Measurements from ENCODE around the gene VCL.

DNA sequence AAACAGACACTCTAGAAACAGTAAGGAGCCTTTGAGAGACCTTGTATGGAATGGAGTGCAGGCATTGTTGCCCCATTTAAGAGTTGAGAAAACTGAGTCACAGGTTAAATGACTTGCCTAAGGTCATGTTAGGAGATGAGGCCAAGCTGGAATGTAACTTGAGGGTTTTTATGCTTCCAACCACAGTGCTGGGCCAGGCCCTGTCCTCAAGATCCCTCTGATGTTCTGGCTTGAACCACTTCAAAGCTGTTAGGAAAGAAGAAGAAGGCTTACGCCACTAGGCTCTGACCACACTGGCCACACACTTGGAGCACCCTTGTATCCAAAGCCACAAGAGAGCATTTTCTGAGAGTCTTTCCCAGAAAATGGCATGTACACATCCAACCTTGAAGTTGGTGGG, 44.3 kb upstream of the VCL start:
- TF ChIP-seq POLR2AphosphoS5 (IDR thresholded peaks at IDR 0.05; ENCODE audit: borderline replicate concordance, low read depth, low read length) (no peak), EZH2 (IDR thresholded peaks at IDR 0.05) (no peak), FOXP2 (optimal IDR thresholded peaks at IDR 0.05; ENCODE audit: control extremely low read depth, extremely low read length, insufficient read depth) (no peak)

Data from SK-N-MC (cell line).